Osteoblast (primary cell): Measurements from ENCODE around the gene RYR2. TPM values are rescaled to one million over a fixed set of nuclear protein-coding genes. Genes with fewer than 3 reads are reported as not detected.
"Not testable (repeated sequence)": the region's sequence is repeated elsewhere in the genome, so short reads cannot be mapped to it uniquely, and the experiment has no call there.

Source experiments
- DNase-seq: peaks from one replicate; pipeline ENCODE4 v3.0.0; 2011; ENCODE audit warnings: low spot score, mixed read lengths; ENCODE audit not compliant: insufficient read length; ENCODE audit errors: missing footprints
- H2AFZ ChIP-seq: 2 replicates; pipeline ENCODE4 v1.6.0; 2011; ENCODE audit warnings: mild to moderate bottlenecking, low read length
- H3K27ac ChIP-seq: 2 replicates; pipeline ENCODE4 v1.5.1; 2011; ENCODE audit warnings: mild to moderate bottlenecking, low read depth, low read length, moderate library complexity
- H3K27me3 ChIP-seq: 2 replicates; pipeline ENCODE4 v1.6.0; 2012; ENCODE audit warnings: mild to moderate bottlenecking, control low read depth, inconsistent platforms, low read length, moderate library complexity; ENCODE audit not compliant: insufficient read depth
- H3K36me3 ChIP-seq: 2 replicates; pipeline ENCODE4 v1.5.1; 2011; ENCODE audit warnings: mild to moderate bottlenecking, low read length, control low read depth, moderate library complexity; ENCODE audit not compliant: insufficient read depth
- H3K4me1 ChIP-seq: 2 replicates; pipeline ENCODE4 v1.5.1; 2011; ENCODE audit warnings: mild to moderate bottlenecking, low read length, control low read depth, moderate library complexity; ENCODE audit not compliant: insufficient read depth
- H3K4me2 ChIP-seq: 2 replicates; pipeline ENCODE4 v1.6.0; 2011; ENCODE audit warnings: mild to moderate bottlenecking, low read length; ENCODE audit not compliant: insufficient read depth
- H3K4me3 ChIP-seq: fragments of 200-600 bp; sonication (generic); 3 replicates; pipeline ENCODE4 v1.5.1; 2012; ENCODE audit warnings: mild to moderate bottlenecking, low read length, inconsistent platforms; ENCODE audit not compliant: insufficient read depth
- H3K79me2 ChIP-seq: 2 replicates; pipeline ENCODE4 v1.6.0; 2012; ENCODE audit warnings: mild to moderate bottlenecking, low read length, control low read depth, inconsistent platforms; ENCODE audit not compliant: insufficient read depth
- H3K9me3 ChIP-seq: 2 replicates; pipeline ENCODE4 v1.5.1; 2011; ENCODE audit warnings: low read depth, low read length, control low read depth
- H4K20me1 ChIP-seq: 2 replicates; pipeline ENCODE4 v1.6.0; 2012; ENCODE audit warnings: mild to moderate bottlenecking, low read length, control low read depth; ENCODE audit not compliant: insufficient read depth
- CTCF ChIP-seq: IDR thresholded peaks from 2 replicates; pipeline ENCODE4 v1.5.1; 2011; ENCODE audit warnings: mild to moderate bottlenecking, low read depth, low read length, moderate library complexity; ENCODE audit errors: extremely low read depth
- total RNA-seq: library from RNA; depleted of rRNA; stranded (reverse); fragments of >200 nt; gene quantifications from 2 replicates; pipeline ENCODE4 v1.2.3, GENCODE V29; 2012

The RYR2 gene
- total RNA-seq, 1 donor, result not detected

GRCh38 chr1:237358555-237358954, 316.6 kb downstream of the RYR2 start:
- DNase-seq, result peak; percentile 56
- Histone ChIP-seq H3K4me2 (no peak overlapping the region), H3K36me3 (no peaks in the 10 kb centered on the region), H3K9me3 (no peaks in the 10 kb centered on the region), H3K4me1 (no peaks in the 10 kb centered on the region), H4K20me1 (no peaks in the 10 kb centered on the region), H3K4me3 (no peak overlapping the region), H2AFZ (no peak overlapping the region), H3K27me3 (no peaks in the 10 kb centered on the region), H3K27ac (no peak overlapping the region), H3K79me2 (no peaks in the 10 kb centered on the region)
- no peak for TF ChIP-seq CTCF

- no peaks in the 10 kb centered on the region for H3K27me3 ChIP-seq
- no peak for DNase-seq
- H3K36me3 ChIP-seq, result no peaks in the 10 kb centered on the region
- H3K27ac ChIP-seq, result no peak overlapping the region
- H3K4me2 ChIP-seq, result no peak overlapping the region
- H4K20me1 ChIP-seq, result no peaks in the 10 kb centered on the region
- H3K4me1 ChIP-seq, result no peaks in the 10 kb centered on the region
- no peak for TF ChIP-seq CTCF
- H2AFZ ChIP-seq, result no peak overlapping the region
- H3K9me3 ChIP-seq, result peaks cover 6% of the 10 kb centered on the region
- no peak overlapping the region for H3K4me3 ChIP-seq
- no peaks in the 10 kb centered on the region for H3K79me2 ChIP-seq
Measured at GRCh38 chr1:237367758-237368157, 325.8 kb downstream of the RYR2 start.

- not testable (repeated sequence) for H4K20me1 ChIP-seq, H3K4me2 ChIP-seq, H2AFZ ChIP-seq, H3K27ac ChIP-seq, H3K4me1 ChIP-seq, H3K4me3 ChIP-seq, H3K36me3 ChIP-seq, H3K27me3 ChIP-seq, H3K79me2 ChIP-seq, DNase-seq, H3K9me3 ChIP-seq
Measured at GRCh38 chr1:237371477-237371876, 329.5 kb downstream of the RYR2 start.

DNA sequence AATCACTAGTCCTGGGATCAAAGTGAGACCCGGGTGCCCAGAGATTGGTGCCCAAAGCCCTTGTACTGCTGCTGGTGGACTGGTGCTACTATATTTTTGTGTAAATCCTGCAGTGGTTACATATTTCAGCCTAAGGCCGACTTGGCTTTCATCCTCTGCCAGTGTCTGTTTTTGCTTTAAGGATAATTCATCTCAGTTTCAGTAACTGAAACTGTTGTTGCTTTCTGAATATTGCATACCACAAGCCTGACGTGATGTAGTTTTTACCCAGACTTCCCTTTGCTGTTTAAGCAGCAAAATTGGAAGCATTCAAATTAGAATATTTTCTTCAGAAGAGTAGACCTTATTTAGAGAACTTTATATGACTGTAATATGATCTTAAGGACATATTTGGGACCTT, 341.8 kb downstream of the RYR2 start:
- Histone ChIP-seq H3K36me3 (no peaks in the 10 kb centered on the region), H3K27me3 (no peaks in the 10 kb centered on the region), H3K4me2 (no peak overlapping the region), H3K9me3 (no peaks in the 10 kb centered on the region), H2AFZ (peak overlapping the region; percentile 47), H3K79me2 (no peaks in the 10 kb centered on the region), H3K4me3 (no peak overlapping the region), H3K27ac (no peak overlapping the region), H3K4me1 (no peaks in the 10 kb centered on the region), H4K20me1 (no peaks in the 10 kb centered on the region)
- peak; percentile 52 for DNase-seq
- no peak for TF ChIP-seq CTCF
